Smooth muscle cell (in vitro differentiated cells): Measurements from ENCODE around the gene HEPN1. TPM values are rescaled to one million over a fixed set of nuclear protein-coding genes. Genes with fewer than 3 reads are reported as not detected.

Experiments
- DNase-seq: peaks from one replicate; lab custom pipeline; 2025; ENCODE audit not compliant: unreplicated experiment; lab: John Stamatoyannopoulos, UW
- H2AFZ ChIP-seq: fragments of 200-600 bp; sonication (generic); 2 replicates; pipeline ENCODE4 v1.6.0; 2016; ENCODE audit warnings: antibody characterized with exemption, low read depth, mild to moderate bottlenecking
- H3F3A ChIP-seq: fragments of 200-600 bp; sonication (generic); 2 replicates; pipeline ENCODE4 v1.6.0; 2017; ENCODE audit warnings: antibody characterized with exemption, low read depth
- H3K27ac ChIP-seq: fragments of 200-600 bp; sonication (generic); 2 replicates; pipeline ENCODE4 v1.5.1; 2016; ENCODE audit warnings: low read depth, mild to moderate bottlenecking
- H3K27me3 ChIP-seq: fragments of 200-600 bp; sonication (generic); 2 replicates; pipeline ENCODE4 v1.6.1; 2016; ENCODE audit warnings: low read depth, mild to moderate bottlenecking
- H3K36me3 ChIP-seq: fragments of 200-600 bp; sonication (generic); 2 replicates; pipeline ENCODE4 v1.5.1; 2016; ENCODE audit warnings: low read depth
- H3K4me1 ChIP-seq: fragments of 200-600 bp; sonication (generic); 2 replicates; pipeline ENCODE4 v1.5.1; 2016; ENCODE audit warnings: low read depth
- H3K4me2 ChIP-seq: fragments of 200-600 bp; sonication (generic); 2 replicates; pipeline ENCODE4 v1.6.0; 2016; ENCODE audit warnings: mild to moderate bottlenecking
- H3K4me3 ChIP-seq: fragments of 200-600 bp; sonication (generic); 2 replicates; pipeline ENCODE4 v1.5.1; 2016; ENCODE audit warnings: mild to moderate bottlenecking
- H3K79me2 ChIP-seq: fragments of 200-600 bp; sonication (generic); 2 replicates; pipeline ENCODE4 v1.6.0; 2016; ENCODE audit warnings: low read depth, mild to moderate bottlenecking
- H3K9ac ChIP-seq: fragments of 200-600 bp; sonication (generic); 2 replicates; pipeline ENCODE4 v1.6.0; 2016; ENCODE audit warnings: low read depth
- H3K9me3 ChIP-seq: fragments of 200-600 bp; sonication (generic); replicated peaks from 2 replicates; pipeline ENCODE4 v1.5.1; 2016; ENCODE audit warnings: low read depth
- H4K20me1 ChIP-seq: fragments of 200-600 bp; sonication (generic); 2 replicates; pipeline ENCODE4 v1.6.0; 2016; ENCODE audit warnings: low read depth
- CTCF ChIP-seq: fragments of 200-600 bp; sonication (generic); IDR thresholded peaks from 2 replicates; pipeline ENCODE4 v1.5.1; 2017; ENCODE audit warnings: borderline replicate concordance, mild to moderate bottlenecking, antibody characterized with exemption; ENCODE audit not compliant: insufficient read depth, poor library complexity, severe bottlenecking
- WGBS: methylation state at CpG from one replicate; pipeline ENCODE4 v1.1.7; 2016; ENCODE audit warnings: low lambda C conversion rate; 5-methylcytosine and 5-hydroxymethylcytosine counted together
- polyA plus RNA-seq: library from polyadenylated mRNA; unstranded; fragments of >200 nt; fragmentation: Nextera tagmentation; extraction: Ambion mirVana; gene quantifications from 2 replicates; pipeline ENCODE4 v1.2.1, GENCODE V29; 2016
- total RNA-seq: library from RNA; depleted of rRNA; stranded (reverse); fragments of >200 nt; gene quantifications from 2 replicates; pipeline ENCODE4 v1.2.3, GENCODE V29; 2014

The HEPN1 gene
- total and polyA plus RNA-seq, 2 experiments from 2014 or later = not detected

GRCh38 chr11:124872280-124872679 is 46.8 kb upstream of the HEPN1 start:
- Histone ChIP-seq H3K27me3 (peaks cover 87% of the 10 kb centered on the region), H3K9me3 (no peaks in the 10 kb centered on the region), H3K4me1 (no peaks in the 10 kb centered on the region), H3K9ac (no peak overlapping the region), H3K27ac (no peak overlapping the region), H3K36me3 (no peaks in the 10 kb centered on the region), H3K79me2 (no peaks in the 10 kb centered on the region), H3K4me3 (no peak overlapping the region), H4K20me1 (no peaks in the 10 kb centered on the region), H3F3A (no peaks in the 10 kb centered on the region), H2AFZ (no peak overlapping the region), H3K4me2 (no peak overlapping the region)
- 78% methylated on average over 8 of the region's 8 CpGs for WGBS
- no peak for DNase-seq
- TF ChIP-seq CTCF = no peak

- Histone ChIP-seq H3K9me3 (no peaks in the 10 kb centered on the region), H3K36me3 (no peaks in the 10 kb centered on the region), H2AFZ (no peak overlapping the region), H3K79me2 (no peaks in the 10 kb centered on the region), H3K27me3 (peaks cover 82% of the 10 kb centered on the region), H3K4me3 (no peak overlapping the region), H4K20me1 (no peaks in the 10 kb centered on the region), H3F3A (no peaks in the 10 kb centered on the region), H3K27ac (no peak overlapping the region), H3K9ac (no peak overlapping the region), H3K4me1 (no peaks in the 10 kb centered on the region), H3K4me2 (no peak overlapping the region)
- DNase-seq = no peak
- TF ChIP-seq CTCF = no peak
- WGBS = 38% methylated on average over 9 of the region's 9 CpGs
Observed at GRCh38 chr11:124872741-124873140, 46.3 kb upstream of the HEPN1 start.

- 83% methylated on average over 8 of the region's 8 CpGs for WGBS
- H2AFZ ChIP-seq = no peak overlapping the region
- H3K79me2 ChIP-seq = no peaks in the 10 kb centered on the region
- H3K4me3 ChIP-seq = no peak overlapping the region
- no peaks in the 10 kb centered on the region for H3F3A ChIP-seq
- no peak overlapping the region for H3K4me2 ChIP-seq
- no peak overlapping the region for H3K9ac ChIP-seq
- no peaks in the 10 kb centered on the region for H3K36me3 ChIP-seq
- H3K9me3 ChIP-seq = no peaks in the 10 kb centered on the region
- no peak for TF ChIP-seq CTCF
- no peaks in the 10 kb centered on the region for H3K4me1 ChIP-seq
- H3K27me3 ChIP-seq = peaks cover 70% of the 10 kb centered on the region
- H3K27ac ChIP-seq = no peak overlapping the region
- H4K20me1 ChIP-seq = no peaks in the 10 kb centered on the region
- no peak for DNase-seq
Observed at GRCh38 chr11:124873951-124874350, 45.1 kb upstream of the HEPN1 start.

GRCh38 chr11:124874571-124875255 is 44.3 kb upstream of the HEPN1 start:
- Histone ChIP-seq H4K20me1 (no peaks in the 10 kb centered on the region), H3K4me1 (no peaks in the 10 kb centered on the region), H3K9me3 (no peaks in the 10 kb centered on the region), H3F3A (no peaks in the 10 kb centered on the region), H3K79me2 (no peaks in the 10 kb centered on the region), H3K36me3 (no peaks in the 10 kb centered on the region), H3K4me3 (no peak overlapping the region), H3K27ac (no peak overlapping the region), H3K27me3 (peaks cover 63% of the 10 kb centered on the region), H2AFZ (no peak overlapping the region), H3K9ac (no peak overlapping the region), H3K4me2 (no peak overlapping the region)
- no peak for TF ChIP-seq CTCF
- no peak for DNase-seq
- WGBS = 92% methylated on average over 7 of the region's 7 CpGs
